Natural killer cell (primary cell): Measurements from ENCODE around the gene SPAG9. TPM values are rescaled to one million over a fixed set of nuclear protein-coding genes. Genes with fewer than 3 reads are reported as not detected.
A peak's percentile ranks its signal among the peaks of the same experiment; 100 is the strongest.
"Not testable (repeated sequence)": the region's sequence is repeated elsewhere in the genome, so short reads cannot be mapped to it uniquely, and the experiment has no call there.

Experiments
- ATAC-seq, 3 donors: fragments of 150-1000 bp in 2 of 3; fragments of 200-7000 bp in 1 of 3; cut with Tn5 transposase; 1 replicate in 1 of 3; 2 replicates in 2 of 3; pipeline ENCODE4 v1.10.0; 2021; ENCODE audit warnings: mild to moderate bottlenecking in 2 of 3, moderate library complexity in 2 of 3
- DNase-seq, 2 donors: peaks; one replicate each; pipeline versions ENCODE4 v3.0.0 to v3.0.0-alpha.2; 2013 to 2021; ENCODE audit warnings: mixed read lengths in 1 of 2
- H3K27ac ChIP-seq: one replicate; pipeline ENCODE4 v1.5.1; 2013; ENCODE audit warnings: mild to moderate bottlenecking, low read length
- H3K27me3 ChIP-seq: one replicate; pipeline ENCODE4 v1.6.1; 2013; ENCODE audit warnings: low read length; ENCODE audit not compliant: control insufficient read depth, insufficient read depth
- H3K36me3 ChIP-seq: one replicate; pipeline ENCODE4 v1.6.1; 2013; ENCODE audit warnings: low read length; ENCODE audit not compliant: control insufficient read depth, insufficient read depth
- H3K4me1 ChIP-seq: one replicate; pipeline ENCODE4 v1.6.1; 2013; ENCODE audit warnings: low read length; ENCODE audit not compliant: control insufficient read depth, insufficient read depth
- H3K4me3 ChIP-seq: one replicate; pipeline ENCODE4 v1.5.1; 2013; ENCODE audit warnings: low read length
- H3K9me3 ChIP-seq: one replicate; pipeline ENCODE4 v1.6.1; 2013; ENCODE audit warnings: low read length; ENCODE audit not compliant: control insufficient read depth, insufficient read depth
- H3K27ac Mint-ChIP-seq, 2 donors: one replicate each; pipeline ENCODE4 v1.8.0; 2022; ENCODE audit warnings: mild to moderate bottlenecking in 2 of 2, mixed read lengths in 2 of 2, moderate library complexity in 1 of 2
- H3K27me3 Mint-ChIP-seq, 2 donors: one replicate each; pipeline ENCODE4 v1.8.0; 2022; ENCODE audit warnings: low read depth in 2 of 2, mixed read lengths in 2 of 2
- H3K36me3 Mint-ChIP-seq: one replicate; pipeline ENCODE4 v1.8.0; 2022; ENCODE audit warnings: mixed read lengths
- H3K4me1 Mint-ChIP-seq, 2 donors: one replicate each; pipeline ENCODE4 v1.8.0; 2022; ENCODE audit warnings: mixed read lengths in 2 of 2
- H3K4me3 Mint-ChIP-seq: one replicate; pipeline ENCODE4 v1.8.0; 2022; ENCODE audit warnings: mild to moderate bottlenecking, moderate library complexity, mixed read lengths
- H3K9me3 Mint-ChIP-seq, 2 donors: one replicate each; pipeline ENCODE4 v1.8.0; 2022; ENCODE audit warnings: mixed read lengths in 2 of 2
- CTCF ChIP-seq: fragments of 200-600 bp; IDR thresholded peaks from one replicate; pipeline ENCODE4 v1.8.0; 2022; ENCODE audit warnings: antibody characterized with exemption
- WGBS: methylation state at CpG from one replicate; pipeline ENCODE4 v1.1.7; 2013; ENCODE audit warnings: missing lambda C conversion rate; ENCODE audit not compliant: insufficient coverage; 5-methylcytosine and 5-hydroxymethylcytosine counted together
- intact Hi-C: fragments of 100-400 bp; cut with micrococcal nuclease; formaldehyde crosslinking; loops from one replicate; pipeline ENCODE4 v1.14.2; 2022
- total RNA-seq, 4 donors: library from RNA; stranded (reverse); fragments of 120-200 nt in 1 of 4; gene quantifications; one replicate each; pipeline versions ENCODE4 v1.2.3 to v1.2.4, GENCODE V29; 2013 to 2022

Gene SPAG9
- total RNA-seq, 3 donors from 2014 or later (not counting 1 experiment from before 2014, with no cell fraction given): 78.1 to 91.7 (median 90.3) TPM

DNA sequence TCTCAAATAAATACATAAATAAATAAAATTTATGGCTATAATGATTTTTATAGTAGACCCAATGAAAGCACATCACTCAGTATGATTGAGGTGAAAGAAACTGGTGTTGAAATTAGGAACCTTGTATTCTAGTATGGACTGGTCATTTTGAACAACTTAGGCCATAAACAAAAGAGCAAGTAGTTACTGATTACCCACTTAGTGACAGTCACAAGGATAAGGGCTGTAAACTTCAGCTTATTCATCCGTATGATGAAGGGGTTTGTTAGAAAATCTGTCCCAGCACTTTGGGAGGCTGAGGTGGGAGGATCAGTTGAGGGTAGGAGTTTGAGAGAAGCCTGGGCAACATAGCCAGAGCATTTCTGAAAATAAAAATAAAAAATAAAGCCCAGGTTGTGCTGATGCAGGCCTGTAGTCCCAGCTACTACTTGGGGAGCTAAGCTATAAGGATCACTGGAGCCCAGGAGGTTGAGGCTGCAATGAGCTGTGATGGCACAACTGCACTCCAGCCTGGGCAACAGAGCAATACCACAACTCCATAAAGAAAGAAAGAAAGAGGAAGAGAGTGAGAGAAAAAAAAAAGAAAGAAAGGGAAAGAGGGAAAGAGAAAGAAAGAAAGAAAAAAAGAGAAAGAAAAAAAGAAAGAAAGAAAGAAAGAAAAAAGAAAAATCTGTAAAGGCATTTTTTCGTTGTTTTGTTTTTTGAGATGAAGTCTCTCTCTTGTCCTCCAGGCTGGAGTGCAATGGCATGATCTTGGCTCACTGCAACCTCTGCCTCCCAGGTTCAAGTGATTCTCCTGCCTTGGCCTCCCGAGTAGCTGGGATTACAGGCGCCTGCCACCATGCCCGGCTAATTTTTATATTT lies 4.2 kb upstream of the SPAG9 start:
- 100% methylated on average over 2 of the region's 5 CpGs for WGBS
- Mint-ChIP-seq H3K27ac (no peak overlapping the region), H3K9me3 (no peaks in the 10 kb centered on the region), H3K36me3 (no peaks in the 10 kb centered on the region), H3K4me3 (no peak overlapping the region), H3K4me1 (peaks cover 12 to 18% of the 10 kb centered on the region in 2 donors), H3K27me3 (no peaks in the 10 kb centered on the region)
- Histone ChIP-seq H3K36me3 (no peaks in the 10 kb centered on the region), H3K27me3 (no peaks in the 10 kb centered on the region), H3K4me1 (peaks cover 15% of the 10 kb centered on the region), H3K9me3 (no peaks in the 10 kb centered on the region), H3K27ac (no peak overlapping the region), H3K4me3 (no peak overlapping the region)
- intact Hi-C loops: no loop called here
- TF ChIP-seq CTCF: no peak
- no peak for ATAC-seq
- DNase-seq: no peak

- Mint-ChIP-seq H3K4me3 (peak overlapping the region; percentile 61), H3K4me1 (peaks cover 29 to 40% of the 10 kb centered on the region in 2 donors), H3K27ac (peak overlapping the region; percentile 96 to 97)
- intact Hi-C loops, H3K27ac ChIP-seq, H3K4me3 ChIP-seq, H3K36me3 ChIP-seq, H3K27me3 Mint-ChIP-seq, ATAC-seq, H3K9me3 ChIP-seq, H3K9me3 Mint-ChIP-seq, H3K27me3 ChIP-seq, H3K36me3 Mint-ChIP-seq, DNase-seq: not testable (repeated sequence)
- WGBS: 92% methylated on average over 6 of the region's 10 CpGs
- H3K4me1 ChIP-seq: peaks cover 27% of the 10 kb centered on the region
These were observed 1.9 kb upstream of the SPAG9 start for GRCh38 chr17:51122473-51123115.

GRCh38 chr17:51121620-51122472 lies 1.2 kb upstream of the SPAG9 start:
- Mint-ChIP-seq H3K27me3 (no peaks in the 10 kb centered on the region), H3K36me3 (no peaks in the 10 kb centered on the region), H3K9me3 (no peaks in the 10 kb centered on the region), H3K4me3 (peak overlapping the region; percentile 93), H3K4me1 (peaks cover 35 to 47% of the 10 kb centered on the region in 2 donors), H3K27ac (peak overlapping the region; percentile 96 to 97)
- Histone ChIP-seq H3K4me1 (peaks cover 27% of the 10 kb centered on the region), H3K4me3 (peak overlapping the region; percentile 84), H3K27ac (peak overlapping the region; percentile 93), H3K27me3 (no peaks in the 10 kb centered on the region), H3K36me3 (no peaks in the 10 kb centered on the region), H3K9me3 (no peaks in the 10 kb centered on the region)
- intact Hi-C loops: loop anchor here (1.0 kb wide), 2 partner anchors 31 to 138 kb away; partner anchors contain the start of genes MBTD1, NME1 and UTP18
- TF ChIP-seq CTCF: no peak
- WGBS: 13% methylated on average over 18 of the region's 23 CpGs
- DNase-seq: peak; percentile 54 to 80
- peak in 2 of 3 donors; percentile 13 to 22 for ATAC-seq
